B cell (primary cell): ENCODE data around the gene NSRP1. TPM values are rescaled to one million over a fixed set of nuclear protein-coding genes. Genes with fewer than 3 reads are reported as not detected.

Source experiments
- ATAC-seq: fragments of 200-7000 bp; cut with Tn5 transposase; one replicate; pipeline ENCODE4 v1.10.0; 2021; ENCODE audit warnings: low read depth, mild to moderate bottlenecking, moderate number of reproducible peaks, moderate library complexity
- CTCF ChIA-PET: fragments of 350-600 bp; sonication (Branson Sonifier 250); formaldehyde crosslinking; loops from one replicate; lab custom pipeline; 2021; ENCODE audit warnings: antibody characterized with exemption, inconsistent platforms; lab: Charles Lee
- POLR2A ChIA-PET: fragments of 350-600 bp; sonication (Branson Sonifier 250); formaldehyde crosslinking; loops from one replicate; lab custom pipeline; 2021; ENCODE audit warnings: antibody characterized with exemption; lab: Charles Lee
- DNase-seq: peaks from one replicate; pipeline ENCODE4 v3.0.0; 2013
- H2AFZ ChIP-seq: 2 replicates; pipeline ENCODE4 v1.6.1; 2012; ENCODE audit warnings: mild to moderate bottlenecking, low read depth, low read length; ENCODE audit not compliant: insufficient read depth, poor library complexity, severe bottlenecking
- H3K27ac ChIP-seq, 2 donors: 1 replicate in 1 of 2; 2 replicates in 1 of 2; pipeline ENCODE4 v1.5.1; 2012 to 2013; ENCODE audit warnings: low read length in 2 of 2, mild to moderate bottlenecking in 2 of 2, moderate library complexity in 1 of 2
- H3K27me3 ChIP-seq, 4 experiments: fragments of 200-600 bp in 1 of 4; sonication (generic) in 1 of 4; replicated peaks in 1 of 4; 1 replicate in 2 of 4; 2 replicates in 2 of 4; pipeline versions ENCODE4 v1.6.1 to v1.7.0; 2013 to 2016; ENCODE audit warnings: low read length in 3 of 4, mild to moderate bottlenecking in 2 of 4, mixed read lengths in 1 of 4, moderate library complexity in 1 of 4; ENCODE audit not compliant: insufficient read depth in 4 of 4, control insufficient read depth in 3 of 4; ENCODE audit errors: control extremely low read depth in 1 of 4
- H3K36me3 ChIP-seq, 2 experiments: replicated peaks in 1 of 2; 1 replicate in 1 of 2; 2 replicates in 1 of 2; pipeline versions ENCODE4 v1.6.1 to v1.7.1; 2013; ENCODE audit warnings: low read length in 1 of 2; ENCODE audit not compliant: insufficient read depth in 2 of 2, control insufficient read depth in 1 of 2; ENCODE audit errors: control extremely low read depth in 1 of 2, extremely low read depth in 1 of 2
- H3K4me1 ChIP-seq, 2 donors: fragments of 200-600 bp in 1 of 2; sonication (generic) in 1 of 2; 1 replicate in 1 of 2; 2 replicates in 1 of 2; pipeline versions ENCODE4 v1.5.1 to v1.6.1; 2013 to 2017; ENCODE audit warnings: low read length in 2 of 2; ENCODE audit not compliant: control insufficient read depth in 2 of 2, insufficient read depth in 2 of 2
- H3K4me2 ChIP-seq: replicated peaks from 2 replicates; pipeline ENCODE3; 2012; ENCODE audit warnings: mild to moderate bottlenecking, low read depth, low read length; ENCODE audit not compliant: poor library complexity, severe bottlenecking
- H3K4me3 ChIP-seq, 5 experiments: fragments of 200-600 bp in 1 of 5; sonication (generic) in 1 of 5; 1 replicate in 3 of 5; 2 replicates in 2 of 5; pipeline versions ENCODE4 v1.5.1 to v1.7.0; 2011 to 2016; ENCODE audit warnings: low read length in 4 of 5, mild to moderate bottlenecking in 4 of 5, low read depth in 2 of 5, control low read depth in 1 of 5, moderate library complexity in 1 of 5; ENCODE audit not compliant: insufficient read depth in 1 of 5; ENCODE audit errors: control extremely low read depth in 1 of 5, extremely low read depth in 1 of 5
- H3K79me2 ChIP-seq: fragments of 200-600 bp; sonication (generic); one replicate; pipeline ENCODE4 v1.6.0; 2016; ENCODE audit warnings: low read length; ENCODE audit not compliant: control insufficient read depth, insufficient read depth
- H3K9ac ChIP-seq: fragments of 200-600 bp; sonication (generic); 2 replicates; pipeline ENCODE4 v1.6.1; 2017; ENCODE audit warnings: mild to moderate bottlenecking, low read length, moderate library complexity
- H3K9me3 ChIP-seq, 3 donors: one replicate each; pipeline versions ENCODE4 v1.6.1 to v1.7.1; 2013; ENCODE audit warnings: low read length in 2 of 3; ENCODE audit not compliant: control insufficient read depth in 2 of 3, insufficient read depth in 1 of 3; ENCODE audit errors: control extremely low read depth in 1 of 3
- H4K20me1 ChIP-seq: 2 replicates; pipeline ENCODE4 v1.6.0; 2012; ENCODE audit warnings: mild to moderate bottlenecking, low read length; ENCODE audit not compliant: insufficient read depth, control insufficient read depth, poor library complexity, severe bottlenecking
- H3K27ac Mint-ChIP-seq: one replicate; pipeline ENCODE4 v1.8.0; 2021; ENCODE audit warnings: mixed read lengths
- H3K27me3 Mint-ChIP-seq: one replicate; pipeline ENCODE4 v1.8.0; 2021; ENCODE audit warnings: mixed read lengths
- H3K4me1 Mint-ChIP-seq: one replicate; pipeline ENCODE4 v1.8.0; 2021; ENCODE audit warnings: mixed read lengths
- H3K4me3 Mint-ChIP-seq: one replicate; pipeline ENCODE4 v1.8.0; 2021; ENCODE audit warnings: mixed read lengths
- H3K9me3 Mint-ChIP-seq: one replicate; pipeline ENCODE4 v1.8.0; 2022; ENCODE audit warnings: mixed read lengths; ENCODE audit not compliant: insufficient read depth
- EZH2 ChIP-seq: IDR thresholded peaks from 2 replicates; pipeline ENCODE4 v1.6.1; 2012; ENCODE audit warnings: borderline replicate concordance, low read depth, mild to moderate bottlenecking, moderate library complexity, low read length; ENCODE audit not compliant: insufficient read depth, poor library complexity, severe bottlenecking
- WGBS: methylation state at CpG from one replicate; pipeline ENCODE4 v1.1.5; 2013; ENCODE audit warnings: missing lambda C conversion rate; ENCODE audit not compliant: insufficient coverage; 5-methylcytosine and 5-hydroxymethylcytosine counted together
- intact Hi-C: fragments of 100-400 bp; cut with micrococcal nuclease; formaldehyde crosslinking; loops from one replicate; pipeline ENCODE4 v1.10.0; 2022
- polyA plus RNA-seq: library from polyadenylated mRNA; depleted of rRNA; stranded (reverse); fragments of >200 nt; gene quantifications from 2 replicates; pipeline ENCODE4 v1.2.3, GENCODE V29; 2012
- total RNA-seq, 2 donors: library from RNA; stranded (reverse); fragments of 120-200 nt in 1 of 2; gene quantifications; 1 replicate in 1 of 2; 2 replicates in 1 of 2; pipeline versions ENCODE4 v1.2.3 to v1.2.4, GENCODE V29; 2013 to 2022
- TF ChIP-seq, protein P1 (sequence below): fragments of 200-600 bp; IDR thresholded peaks from one replicate; pipeline ENCODE4 v1.8.0; 2022; ENCODE audit warnings: antibody characterized with exemption, mild to moderate bottlenecking

NSRP1 gene
- total and polyA plus RNA-seq, 2 donors (not counting 1 experiment from before 2014, with no cell fraction given): 11.2 to 46.2 TPM

DNA sequence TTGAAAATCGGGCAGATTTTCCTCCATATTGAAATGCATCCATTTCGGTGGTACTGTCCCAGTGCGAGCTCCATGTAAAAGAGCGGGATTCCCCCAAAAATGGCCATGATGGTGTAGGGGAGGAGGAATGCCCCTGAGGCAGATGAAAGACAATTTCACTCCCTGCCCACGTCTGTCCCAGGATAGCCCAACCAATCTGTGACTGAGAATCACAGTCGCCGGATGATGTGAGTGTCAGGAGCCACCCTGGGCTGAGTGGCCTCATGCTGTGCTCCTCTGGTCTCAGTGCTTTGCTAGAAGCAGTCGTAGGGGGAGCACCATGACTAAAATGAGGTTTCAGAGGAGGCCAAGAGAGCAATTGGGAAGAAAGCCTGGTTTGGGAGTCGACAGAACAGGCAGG lies 102.2 kb downstream of the NSRP1 start:
- TF ChIP-seq, protein P1, sequence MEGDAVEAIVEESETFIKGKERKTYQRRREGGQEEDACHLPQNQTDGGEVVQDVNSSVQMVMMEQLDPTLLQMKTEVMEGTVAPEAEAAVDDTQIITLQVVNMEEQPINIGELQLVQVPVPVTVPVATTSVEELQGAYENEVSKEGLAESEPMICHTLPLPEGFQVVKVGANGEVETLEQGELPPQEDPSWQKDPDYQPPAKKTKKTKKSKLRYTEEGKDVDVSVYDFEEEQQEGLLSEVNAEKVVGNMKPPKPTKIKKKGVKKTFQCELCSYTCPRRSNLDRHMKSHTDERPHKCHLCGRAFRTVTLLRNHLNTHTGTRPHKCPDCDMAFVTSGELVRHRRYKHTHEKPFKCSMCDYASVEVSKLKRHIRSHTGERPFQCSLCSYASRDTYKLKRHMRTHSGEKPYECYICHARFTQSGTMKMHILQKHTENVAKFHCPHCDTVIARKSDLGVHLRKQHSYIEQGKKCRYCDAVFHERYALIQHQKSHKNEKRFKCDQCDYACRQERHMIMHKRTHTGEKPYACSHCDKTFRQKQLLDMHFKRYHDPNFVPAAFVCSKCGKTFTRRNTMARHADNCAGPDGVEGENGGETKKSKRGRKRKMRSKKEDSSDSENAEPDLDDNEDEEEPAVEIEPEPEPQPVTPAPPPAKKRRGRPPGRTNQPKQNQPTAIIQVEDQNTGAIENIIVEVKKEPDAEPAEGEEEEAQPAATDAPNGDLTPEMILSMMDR: no peak
- no peak for TF ChIP-seq EZH2
- Histone ChIP-seq H3K4me1 (no peaks in the 10 kb centered on the region), H3K27me3 (no peaks in the 10 kb centered on the region), H3K36me3 (no peaks in the 10 kb centered on the region), H3K4me3 (no peak overlapping the region), H2AFZ (no peak overlapping the region), H3K9me3 (no peaks in the 10 kb centered on the region), H3K27ac (no peak overlapping the region), H3K79me2 (no peaks in the 10 kb centered on the region), H3K4me2 (no peak overlapping the region), H4K20me1 (no peaks in the 10 kb centered on the region), H3K9ac (no peak overlapping the region)
- Mint-ChIP-seq H3K4me1 (no peaks in the 10 kb centered on the region), H3K27ac (no peak overlapping the region), H3K4me3 (no peak overlapping the region), H3K9me3 (no peaks in the 10 kb centered on the region), H3K27me3 (no peaks in the 10 kb centered on the region)
- DNase-seq: no peak
- intact Hi-C loops: no loop called here
- ATAC-seq: no peak
- POLR2A ChIA-PET: no interaction called here
- WGBS: 64% methylated on average over 6 of the region's 9 CpGs
- CTCF ChIA-PET: interaction anchor here (1.7 kb wide), 1 partner anchor 114 kb away, joined by 5 read pairs; no protein-coding TSS in a partner anchor

DNA sequence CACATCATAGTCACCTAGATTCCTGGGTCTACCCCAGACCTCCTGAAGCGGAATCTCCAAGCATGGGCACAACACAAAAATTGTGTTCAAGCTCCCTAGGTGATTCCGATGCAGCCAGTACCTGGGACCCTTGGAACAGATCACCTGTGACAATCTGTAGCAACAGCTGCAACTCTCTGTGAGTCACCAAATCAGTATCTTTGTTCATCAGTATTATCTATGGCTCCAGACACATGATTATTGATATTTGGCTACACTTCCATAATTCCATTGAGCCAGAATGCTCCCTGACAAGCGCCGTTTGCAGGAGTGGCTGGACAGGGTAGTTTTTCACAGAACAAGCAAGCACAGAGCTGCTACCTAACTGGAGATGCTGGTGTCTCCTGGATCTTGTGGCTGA lies 102.7 kb downstream of the NSRP1 start:
- CTCF ChIA-PET: interaction anchor here (1.7 kb wide), 1 partner anchor 114 kb away, joined by 5 read pairs; no protein-coding TSS in a partner anchor
- no peaks in the 10 kb centered on the region for H3K9me3 ChIP-seq
- no peak overlapping the region for H3K9ac ChIP-seq
- H3K4me1 ChIP-seq: no peaks in the 10 kb centered on the region
- H3K36me3 ChIP-seq: no peaks in the 10 kb centered on the region
- H3K27ac Mint-ChIP-seq: no peak overlapping the region
- no peaks in the 10 kb centered on the region for H4K20me1 ChIP-seq
- H3K27ac ChIP-seq: no peak overlapping the region
- no peak for TF ChIP-seq EZH2
- TF ChIP-seq, protein P1: no peak
- 93% methylated on average over 4 of the region's 4 CpGs for WGBS
- intact Hi-C loops: no loop called here
- H3K27me3 ChIP-seq: no peaks in the 10 kb centered on the region
- H3K4me2 ChIP-seq: no peak overlapping the region
- POLR2A ChIA-PET: no interaction called here
- H3K9me3 Mint-ChIP-seq: no peaks in the 10 kb centered on the region
- DNase-seq (no peak), ATAC-seq (no peak)
- H3K4me1 Mint-ChIP-seq: no peaks in the 10 kb centered on the region
- no peak overlapping the region for H3K4me3 Mint-ChIP-seq
- no peaks in the 10 kb centered on the region for H3K27me3 Mint-ChIP-seq
- no peaks in the 10 kb centered on the region for H3K79me2 ChIP-seq
- no peak overlapping the region for H3K4me3 ChIP-seq
- H2AFZ ChIP-seq: no peak overlapping the region
